DND-41 (cell line): ENCODE data around the gene PLPP1.

ENCODE experiments used
- ATAC-seq: fragments of 200-7000 bp; cut with Tn5 transposase; 3 replicates; pipeline ENCODE4 v1.9.1; 2021; ENCODE audit warnings: low read depth; ENCODE audit not compliant: insufficient read depth
- DNase-seq: peaks from one replicate; pipeline ENCODE4 v3.0.0-alpha.2; 2020
- H2AFZ ChIP-seq: 2 replicates; pipeline ENCODE4 v1.6.0; 2012; ENCODE audit warnings: low read depth, low read length
- H3K27ac ChIP-seq: 2 replicates; pipeline ENCODE4 v1.5.1; 2012; ENCODE audit warnings: low read length, inconsistent platforms
- H3K27me3 ChIP-seq: fragments of 200-600 bp; sonication (generic); 2 replicates; pipeline ENCODE4 v1.6.0; 2012; ENCODE audit warnings: low read length, mild to moderate bottlenecking, inconsistent platforms; ENCODE audit not compliant: insufficient read depth, poor library complexity
- H3K36me3 ChIP-seq: 2 replicates; pipeline ENCODE4 v1.5.1; 2012; ENCODE audit warnings: low read length, inconsistent platforms; ENCODE audit not compliant: insufficient read depth
- H3K4me1 ChIP-seq: 2 replicates; pipeline ENCODE4 v1.5.1; 2012; ENCODE audit warnings: mild to moderate bottlenecking, low read length; ENCODE audit not compliant: insufficient read depth
- H3K4me2 ChIP-seq: 2 replicates; pipeline ENCODE4 v1.6.0; 2012; ENCODE audit warnings: mild to moderate bottlenecking, moderate library complexity, low read length, inconsistent platforms; ENCODE audit not compliant: insufficient read depth
- H3K4me3 ChIP-seq, 2 experiments: fragments of 200-600 bp in 1 of 2; shearing (Covaris generic) in 1 of 2; 2 replicates each; pipeline ENCODE4 v1.5.1; 2012 to 2016; ENCODE audit warnings: inconsistent platforms in 2 of 2, low read length in 2 of 2, mild to moderate bottlenecking in 2 of 2, low read depth in 1 of 2, moderate library complexity in 1 of 2
- H3K79me2 ChIP-seq: 2 replicates; pipeline ENCODE4 v1.6.0; 2012; ENCODE audit warnings: low read length, inconsistent platforms; ENCODE audit not compliant: insufficient read depth
- H3K9ac ChIP-seq: 2 replicates; pipeline ENCODE4 v1.6.0; 2012; ENCODE audit warnings: low read depth, mild to moderate bottlenecking, inconsistent platforms, low read length, moderate library complexity
- H3K9me3 ChIP-seq: 2 replicates; pipeline ENCODE4 v1.5.1; 2012; ENCODE audit warnings: low read length, moderate library complexity, mild to moderate bottlenecking, inconsistent platforms; ENCODE audit not compliant: insufficient read depth, severe bottlenecking
- H4K20me1 ChIP-seq: 2 replicates; pipeline ENCODE4 v1.6.0; 2012; ENCODE audit warnings: low read length; ENCODE audit not compliant: insufficient read depth
- EZH2 ChIP-seq: IDR thresholded peaks from 3 replicates; pipeline ENCODE4 v1.6.1; 2012; ENCODE audit warnings: borderline replicate concordance, low read depth, mild to moderate bottlenecking, moderate library complexity, low read length, inconsistent platforms; ENCODE audit not compliant: severe bottlenecking
- TF ChIP-seq, protein P1 (sequence below): IDR thresholded peaks from 2 replicates; pipeline ENCODE4 v1.5.1; 2012; ENCODE audit warnings: borderline replicate concordance, low read length, moderate library complexity, mild to moderate bottlenecking; ENCODE audit not compliant: poor library complexity, severe bottlenecking; ENCODE audit errors: extremely low read depth

The PLPP1 gene

DNA sequence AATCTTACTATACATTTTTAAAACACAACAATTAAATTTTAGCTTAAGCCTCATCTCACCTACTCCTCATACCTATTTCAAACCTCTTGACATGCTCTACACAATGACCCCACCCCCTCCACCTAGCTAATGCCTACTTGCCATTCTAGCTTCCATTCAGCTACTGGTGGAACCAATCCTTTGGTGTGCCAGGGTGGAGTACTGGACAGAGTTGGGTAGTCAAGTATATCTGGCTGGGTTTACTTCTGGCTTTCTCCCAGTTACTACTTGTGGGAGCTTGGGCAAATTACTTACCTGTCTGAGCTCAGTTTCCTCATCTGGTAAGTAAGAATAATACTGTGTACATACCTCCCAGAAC lies 24.3 kb downstream of the PLPP1 start:
- Histone ChIP-seq H3K36me3 (no peaks in the 10 kb centered on the region), H3K4me1 (no peaks in the 10 kb centered on the region), H3K4me3 (no peak overlapping the region), H3K79me2 (peaks cover 65% of the 10 kb centered on the region), H2AFZ (no peak overlapping the region), H3K4me2 (no peak overlapping the region), H4K20me1 (peaks cover 4% of the 10 kb centered on the region; the same call in 1 of the 2 replicates), H3K9ac (no peak overlapping the region), H3K9me3 (no peaks in the 10 kb centered on the region), H3K27ac (no peak overlapping the region), H3K27me3 (no peaks in the 10 kb centered on the region)
- TF ChIP-seq EZH2: no peak
- TF ChIP-seq, protein P1, sequence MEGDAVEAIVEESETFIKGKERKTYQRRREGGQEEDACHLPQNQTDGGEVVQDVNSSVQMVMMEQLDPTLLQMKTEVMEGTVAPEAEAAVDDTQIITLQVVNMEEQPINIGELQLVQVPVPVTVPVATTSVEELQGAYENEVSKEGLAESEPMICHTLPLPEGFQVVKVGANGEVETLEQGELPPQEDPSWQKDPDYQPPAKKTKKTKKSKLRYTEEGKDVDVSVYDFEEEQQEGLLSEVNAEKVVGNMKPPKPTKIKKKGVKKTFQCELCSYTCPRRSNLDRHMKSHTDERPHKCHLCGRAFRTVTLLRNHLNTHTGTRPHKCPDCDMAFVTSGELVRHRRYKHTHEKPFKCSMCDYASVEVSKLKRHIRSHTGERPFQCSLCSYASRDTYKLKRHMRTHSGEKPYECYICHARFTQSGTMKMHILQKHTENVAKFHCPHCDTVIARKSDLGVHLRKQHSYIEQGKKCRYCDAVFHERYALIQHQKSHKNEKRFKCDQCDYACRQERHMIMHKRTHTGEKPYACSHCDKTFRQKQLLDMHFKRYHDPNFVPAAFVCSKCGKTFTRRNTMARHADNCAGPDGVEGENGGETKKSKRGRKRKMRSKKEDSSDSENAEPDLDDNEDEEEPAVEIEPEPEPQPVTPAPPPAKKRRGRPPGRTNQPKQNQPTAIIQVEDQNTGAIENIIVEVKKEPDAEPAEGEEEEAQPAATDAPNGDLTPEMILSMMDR: no peak
- DNase-seq (no peak), ATAC-seq (no peak)

DNA sequence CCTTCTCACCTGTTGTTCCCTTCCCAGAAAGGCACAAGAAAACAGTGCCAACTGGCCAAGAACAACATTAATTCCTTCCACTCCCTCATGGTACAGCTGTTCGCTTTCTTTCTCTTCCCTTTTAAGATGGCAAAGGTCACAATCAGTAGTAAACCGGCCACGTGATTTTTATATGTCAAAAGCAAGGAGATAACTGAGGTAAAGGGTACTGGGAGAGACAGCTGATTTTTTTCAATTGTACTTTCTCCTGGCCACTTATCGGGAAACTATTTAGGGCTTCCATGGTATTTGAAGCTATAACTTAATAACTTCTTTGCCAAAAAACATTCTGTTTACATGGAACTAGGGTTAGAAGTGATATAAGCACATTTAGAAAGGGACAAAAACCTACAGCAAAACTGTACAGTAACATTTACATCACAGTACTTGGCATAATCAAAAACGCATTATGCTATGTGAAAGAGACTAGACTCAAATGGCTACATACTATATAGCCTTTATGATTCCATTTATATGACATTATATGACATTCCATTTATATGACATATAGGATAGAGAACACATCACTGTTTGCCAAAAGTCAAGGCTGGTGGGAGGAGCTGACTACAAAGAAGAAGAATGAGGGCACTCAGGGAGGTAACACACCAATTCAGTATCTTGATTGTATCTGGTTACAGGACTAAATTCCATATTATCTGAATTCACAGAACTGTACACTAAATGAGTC lies 24.8 kb downstream of the PLPP1 start:
- Histone ChIP-seq H3K27ac (no peak overlapping the region), H3K4me3 (no peak overlapping the region), H3K4me2 (no peak overlapping the region), H3K79me2 (peaks cover 64% of the 10 kb centered on the region), H2AFZ (no peak overlapping the region), H3K27me3 (no peaks in the 10 kb centered on the region), H3K9me3 (no peaks in the 10 kb centered on the region), H3K9ac (no peak overlapping the region), H4K20me1 (peaks cover 4% of the 10 kb centered on the region; the same call in 1 of the 2 replicates), H3K4me1 (no peaks in the 10 kb centered on the region), H3K36me3 (no peaks in the 10 kb centered on the region)
- TF ChIP-seq, protein P1: no peak
- TF ChIP-seq EZH2: no peak
- DNase-seq: no peak
- no peak for ATAC-seq

DNA sequence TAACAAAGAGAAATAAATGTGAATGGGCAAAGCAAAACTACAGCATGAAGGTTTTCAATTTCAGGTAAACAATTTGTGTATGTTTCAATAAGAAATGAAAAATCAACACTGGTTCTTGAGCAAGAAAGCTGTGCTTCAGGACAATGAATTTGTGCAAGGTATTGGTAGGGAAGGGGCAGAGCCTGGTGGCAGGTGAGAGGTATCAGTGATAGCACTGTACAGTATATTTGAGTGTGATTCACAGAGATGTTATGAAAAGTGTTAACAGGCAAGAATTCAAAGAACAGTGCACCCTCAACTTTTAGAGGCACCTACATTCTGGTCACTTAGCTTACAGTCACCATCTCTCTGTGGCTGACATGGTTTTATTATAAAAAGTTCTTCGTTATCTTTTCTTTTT lies 25.7 kb downstream of the PLPP1 start:
- H3K9ac ChIP-seq: no peak overlapping the region
- DNase-seq (no peak), ATAC-seq (no peak)
- H4K20me1 ChIP-seq: peaks cover 4% of the 10 kb centered on the region; the same call in 1 of the 2 replicates
- peaks cover 61% of the 10 kb centered on the region for H3K79me2 ChIP-seq
- H3K9me3 ChIP-seq: no peaks in the 10 kb centered on the region
- TF ChIP-seq, protein P1: no peak
- no peak for TF ChIP-seq EZH2
- no peak overlapping the region for H3K4me3 ChIP-seq
- no peak overlapping the region for H3K27ac ChIP-seq
- H3K27me3 ChIP-seq: no peaks in the 10 kb centered on the region
- no peak overlapping the region for H2AFZ ChIP-seq
- H3K4me1 ChIP-seq: no peaks in the 10 kb centered on the region
- H3K4me2 ChIP-seq: no peak overlapping the region
- H3K36me3 ChIP-seq: no peaks in the 10 kb centered on the region
